HFF-Myc (cell line): ENCODE results near the gene ACOT7.
"Not testable (repeated sequence)": the region's sequence is repeated elsewhere in the genome, so short reads cannot be mapped to it uniquely, and the experiment has no call there.

Experiments
- DNase-seq: peaks from one replicate; pipeline ENCODE4 v3.0.0-alpha.2; 2011; ENCODE audit warnings: low read depth; ENCODE audit errors: extremely low read depth
- H3K4me3 ChIP-seq: replicated peaks from 2 replicates; pipeline ENCODE4 v1.5.1; 2011; ENCODE audit warnings: low read depth, mild to moderate bottlenecking, control low read depth, low read length
- CTCF ChIP-seq: IDR thresholded peaks from 2 replicates; pipeline ENCODE4 v1.5.1; 2012; ENCODE audit warnings: mild to moderate bottlenecking, low read depth, low read length, control low read depth; ENCODE audit errors: missing control alignments

ACOT7 gene

DNA sequence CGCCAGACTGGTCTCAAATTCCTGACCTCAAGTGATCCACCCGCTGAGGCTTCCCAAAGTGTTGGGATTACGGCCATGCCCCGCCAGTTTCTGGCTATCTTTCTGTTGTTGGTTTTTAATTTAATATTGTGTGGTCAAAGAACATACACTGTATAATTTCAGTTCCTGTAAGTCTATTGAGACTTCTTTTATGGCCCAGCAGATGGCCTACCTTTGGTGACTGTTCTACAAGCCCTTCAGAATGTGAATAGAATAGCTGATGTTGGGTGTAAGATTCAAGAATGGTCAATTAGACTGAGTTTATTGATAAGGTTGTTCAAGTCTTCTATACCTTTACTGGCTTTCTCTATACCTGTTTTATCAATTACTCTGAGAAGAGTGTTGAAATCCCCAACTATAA is 15.5 kb upstream of the ACOT7 start:
- TF ChIP-seq CTCF: no peak
- no peak for DNase-seq
- H3K4me3 ChIP-seq: no peak overlapping the region

GRCh38 chr1:6408023-6408422 is 14.5 kb upstream of the ACOT7 start:
- no peak for DNase-seq
- TF ChIP-seq CTCF: no peak
- H3K4me3 ChIP-seq: no peak overlapping the region

- no peak for DNase-seq
- no peak for TF ChIP-seq CTCF
- H3K4me3 ChIP-seq: no peak overlapping the region
Observed at GRCh38 chr1:6401673-6402072, 8.1 kb upstream of the ACOT7 start.

DNA sequence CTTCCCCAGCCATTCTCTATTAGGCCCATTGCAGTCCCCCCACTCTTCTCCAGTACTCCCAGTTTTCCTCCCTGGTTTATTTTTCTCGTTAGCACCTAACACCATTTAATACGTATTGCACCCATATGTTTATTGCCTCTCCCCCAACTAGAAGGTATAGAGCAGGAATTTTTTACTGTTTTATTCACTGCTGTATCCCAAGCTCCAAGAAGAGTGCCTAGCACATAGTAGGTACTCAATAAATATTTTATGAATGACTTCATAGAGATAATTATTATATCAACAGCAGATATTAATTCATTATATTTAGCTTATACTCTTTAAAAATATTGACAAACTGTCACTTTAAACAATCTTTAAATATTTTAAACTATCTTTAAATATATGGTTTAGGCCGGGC is 5.7 kb upstream of the ACOT7 start:
- no peak for TF ChIP-seq CTCF
- no peak for DNase-seq
- H3K4me3 ChIP-seq: no peak overlapping the region

DNA sequence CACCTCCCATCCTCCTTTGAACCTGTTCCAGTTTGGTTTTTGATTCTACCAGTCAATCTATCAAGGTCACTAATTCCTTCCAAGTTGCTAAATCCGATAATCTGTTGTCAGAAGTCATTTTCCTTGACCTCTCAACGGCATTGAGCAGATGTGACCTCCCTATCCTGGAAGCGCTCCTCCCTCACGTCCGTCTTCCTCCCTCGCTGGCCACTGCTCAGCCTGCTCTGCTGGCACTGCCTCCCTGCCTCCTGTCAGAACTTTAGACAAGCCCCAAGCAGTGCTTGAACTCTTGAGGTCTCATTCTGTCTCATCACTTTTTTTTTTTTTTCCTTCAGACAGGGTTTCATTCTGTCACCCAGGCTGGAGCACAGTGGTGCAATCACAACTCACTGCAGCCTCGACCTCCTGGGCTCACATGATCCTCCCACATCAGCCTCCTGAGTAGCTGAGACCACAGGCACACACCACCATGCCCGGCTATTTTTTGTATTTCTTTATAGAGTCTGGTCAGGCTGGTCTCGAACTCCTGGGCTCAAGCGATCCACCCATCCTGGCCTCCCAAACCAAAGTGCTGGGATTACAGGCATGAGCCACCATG is 4.4 kb upstream of the ACOT7 start:
- no peak for DNase-seq
- no peak for TF ChIP-seq CTCF
- H3K4me3 ChIP-seq: no peak overlapping the region

DNA sequence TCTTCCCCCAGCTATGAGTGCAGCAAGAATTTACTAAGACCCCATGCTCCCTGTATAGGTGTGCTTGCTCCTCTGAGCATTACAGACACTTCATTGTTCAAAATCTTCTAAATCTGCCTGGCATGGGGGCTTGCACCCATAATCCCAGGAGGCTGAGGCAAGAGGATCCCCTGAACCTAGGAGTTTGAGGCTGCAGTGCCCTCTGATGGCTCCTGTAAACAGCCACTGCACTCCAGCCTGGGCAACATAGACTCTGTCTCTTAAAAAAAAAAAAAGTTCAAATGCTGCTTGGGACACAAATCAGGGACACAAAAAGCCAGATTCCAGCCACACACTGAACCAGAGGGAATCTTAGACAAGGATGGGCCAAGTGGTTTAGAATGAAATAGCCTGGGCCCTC is 3.4 kb upstream of the ACOT7 start:
- H3K4me3 ChIP-seq: no peak overlapping the region
- DNase-seq: no peak
- TF ChIP-seq CTCF: no peak

GRCh38 chr1:6395781-6396244 is 2.2 kb upstream of the ACOT7 start:
- DNase-seq, H3K4me3 ChIP-seq: not testable (repeated sequence)

DNA sequence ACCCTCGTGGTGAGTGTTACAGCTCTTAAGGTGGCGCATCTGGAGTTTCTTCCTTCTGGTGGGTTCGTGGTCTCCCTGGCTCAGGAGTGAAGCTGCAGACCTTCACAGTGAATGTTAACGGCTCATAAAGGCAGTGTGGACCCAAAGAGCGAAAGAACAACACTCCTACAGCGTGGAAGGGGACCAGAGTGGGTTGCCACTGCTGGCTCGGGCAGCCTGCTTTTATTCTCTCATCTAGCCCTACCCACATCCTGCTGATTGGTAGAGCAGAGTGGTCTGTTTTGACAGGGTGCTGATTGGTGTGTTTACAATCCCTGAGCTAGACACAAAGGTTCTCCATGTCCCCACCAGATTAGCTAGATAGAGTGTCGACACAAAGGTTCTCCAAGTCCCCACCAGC is 1.6 kb upstream of the ACOT7 start:
- not testable (repeated sequence) for H3K4me3 ChIP-seq, DNase-seq
